ENCODE results near the gene NDUFB2. TPM values are rescaled to one million over a fixed set of nuclear protein-coding genes. Genes with fewer than 3 reads are reported as not detected.

NDUFB2 gene
- total RNA-seq (2022; extraction: Qiagen RNA extraction; ENCODE audit: low read depth) = 377 to 434 TPM (median 394 TPM) in 5 replicates

DNA sequence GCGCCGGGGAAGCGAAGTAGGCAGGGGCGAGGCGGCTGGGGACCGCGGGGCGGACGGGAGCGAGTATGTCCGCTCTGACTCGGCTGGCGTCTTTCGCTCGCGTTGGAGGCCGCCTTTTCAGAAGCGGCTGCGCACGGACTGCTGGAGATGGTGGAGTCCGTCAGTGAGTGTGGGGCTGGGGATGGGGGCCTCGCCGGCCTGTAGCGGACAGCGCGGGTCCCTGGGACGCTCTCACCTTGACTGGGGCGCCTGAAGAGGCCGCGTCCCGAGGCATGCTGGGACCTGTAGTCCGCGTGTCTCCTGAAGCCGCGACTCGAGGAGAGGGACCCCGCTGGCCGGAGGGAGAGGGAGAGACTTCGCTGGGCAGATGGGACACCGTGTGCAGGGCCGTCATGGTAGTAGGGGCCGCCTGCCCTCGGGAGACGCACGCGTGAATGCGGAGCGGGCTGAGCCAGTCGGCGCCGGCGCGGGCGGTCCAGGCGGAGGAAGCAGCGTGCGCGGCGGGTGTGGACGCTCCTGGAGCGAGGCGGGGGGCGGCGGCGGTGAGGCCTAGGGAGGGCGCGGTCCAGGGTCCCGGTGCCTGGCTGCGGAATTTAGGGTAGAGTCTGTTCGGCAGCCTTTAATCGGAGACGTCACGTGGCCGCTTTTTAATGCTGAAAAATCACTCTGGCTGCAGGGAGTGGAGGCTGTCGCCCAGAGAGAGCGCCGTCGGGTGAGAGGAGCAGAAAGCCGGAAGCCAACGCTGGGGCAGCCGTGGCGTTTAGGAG lies at the start of gene NDUFB2:
TSS of gene NDUFB2 (plus strand) at position 29 of the 767 bp plus-strand sequence. CDS start at position 66, 37 bp downstream.

DNA sequence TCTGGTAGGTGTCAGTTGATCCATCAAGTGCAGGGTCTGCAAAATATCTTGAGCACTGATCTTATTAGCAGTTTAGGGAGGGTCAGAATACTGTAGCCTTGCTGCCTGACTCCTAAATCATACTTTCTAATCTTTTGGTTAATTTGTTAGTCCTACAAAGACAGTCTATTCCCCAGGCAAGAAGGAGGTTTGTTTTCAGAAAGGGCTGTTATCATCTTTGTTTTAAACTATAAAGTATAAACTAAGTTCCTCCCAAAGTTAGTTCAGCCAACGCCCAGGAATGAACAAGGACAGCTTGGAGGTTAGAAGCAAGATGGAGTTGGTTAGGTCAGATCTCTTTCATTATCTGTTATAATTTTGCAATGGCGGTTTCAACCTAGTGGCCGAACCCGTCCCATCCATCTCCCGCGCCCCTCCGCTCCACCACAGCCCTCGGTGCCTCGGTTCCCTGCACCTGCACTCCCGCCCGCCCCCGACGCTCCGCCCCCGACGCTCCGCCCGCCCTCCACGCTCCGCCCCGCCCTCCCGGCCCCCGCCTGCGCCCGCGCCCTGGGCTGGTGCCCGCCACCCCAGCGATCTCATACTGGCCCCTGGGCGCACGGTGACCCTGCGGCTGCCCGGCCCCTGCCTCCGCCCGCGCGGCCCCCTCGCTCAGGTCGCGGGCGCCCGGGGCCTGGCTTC lies 24.0 kb upstream of the NDUFB2 start, which contains the start of gene ADCK2:
TSS of gene ADCK2 (plus strand) at position 564 of the 681 bp plus-strand sequence. CDS start 386 bp downstream, outside the sequence.

Other genes with a start within 250 kb of the NDUFB2 start
- 51.4 to 58.8 TPM (median 56.4 TPM) in 5 replicates for gene MKRN1, start 217.2 kb upstream of the NDUFB2 start, total RNA-seq (2022; extraction: Qiagen RNA extraction; ENCODE audit: low read depth)
- gene DENND2A, start 55.9 kb upstream of the NDUFB2 start, total RNA-seq (2022; extraction: Qiagen RNA extraction; ENCODE audit: low read depth) = 0.51 to 0.90 TPM (median 0.60 TPM) in 5 replicates
- gene ADCK2, start 23.8 kb upstream of the NDUFB2 start, total RNA-seq (2022; extraction: Qiagen RNA extraction; ENCODE audit: low read depth) = 15.3 to 19.9 TPM (median 19.8 TPM) in 5 replicates
- gene BRAF, start 228.2 kb downstream of the NDUFB2 start, total RNA-seq (2022; extraction: Qiagen RNA extraction; ENCODE audit: low read depth) = 4.1 to 7.1 TPM (median 5.2 TPM) in 5 replicates